ENCODE results near the gene MYO7A.

GRCh38 chr11:77118086-77118485 is 10.0 kb upstream of the MYO7A start:
- TF ChIP-seq CTCF (IDR thresholded peaks at IDR 0.05; ENCODE audit: borderline replicate concordance, extremely low read depth, low read length, poor library complexity, severe bottlenecking) (no peak), EZH2 (IDR thresholded peaks at IDR 0.05; ENCODE audit: borderline replicate concordance, low read depth, low read length, severe bottlenecking) (no peak)

Data from DND-41 (cell line).